ENCODE data around the gene CNTNAP2. TPM values are rescaled to one million over a fixed set of nuclear protein-coding genes. Genes with fewer than 3 reads are reported as not detected.

The CNTNAP2 gene
- total and polyA plus RNA-seq, 4 experiments from 2014 or later = 0.19 to 0.50 (median 0.20) TPM; not detected in 1

GRCh38 chr7:147053746-147054145 lies 937.1 kb downstream of the CNTNAP2 start:
- H3K4me3 ChIP-seq (ENCODE audit: low read length in 2 of 2) = no peak overlapping the region
- no peaks in the 10 kb centered on the region for H3K4me1 ChIP-seq (ENCODE audit: insufficient read depth, low read length)
- DNase-seq = no peak
- ChIA-PET CTCF (ENCODE audit: partially characterized antibody) (interaction anchor here (0.7 kb wide), 1 partner anchor 18 kb away, joined by 3 read pairs; no protein-coding TSS in a partner anchor), POLR2A (ENCODE audit: partially characterized antibody) (no interaction called here)
- Mint-ChIP-seq H3K9me3 (peaks cover 0 to 10% (median 2%) of the 10 kb centered on the region in 8 donors), H3K27me3 (no peaks in the 10 kb centered on the region), H3K4me1 (no peaks in the 10 kb centered on the region), H3K36me3 (no peaks in the 10 kb centered on the region), H3K27ac (no peak overlapping the region), H3K4me3 (no peak overlapping the region)
- H3K27ac ChIP-seq (ENCODE audit: low read depth, low read length) = no peak overlapping the region
- intact Hi-C loops (cut with micrococcal nuclease) = no loop called here
- no peaks in the 10 kb centered on the region for H3K9me3 ChIP-seq (ENCODE audit: control insufficient read depth in 1 of 2, low read length in 2 of 2)
- no peaks in the 10 kb centered on the region for H3K36me3 ChIP-seq (ENCODE audit: insufficient read depth, low read length)
- H3K27me3 ChIP-seq (ENCODE audit: insufficient read depth, low read length) = no peaks in the 10 kb centered on the region

DNA sequence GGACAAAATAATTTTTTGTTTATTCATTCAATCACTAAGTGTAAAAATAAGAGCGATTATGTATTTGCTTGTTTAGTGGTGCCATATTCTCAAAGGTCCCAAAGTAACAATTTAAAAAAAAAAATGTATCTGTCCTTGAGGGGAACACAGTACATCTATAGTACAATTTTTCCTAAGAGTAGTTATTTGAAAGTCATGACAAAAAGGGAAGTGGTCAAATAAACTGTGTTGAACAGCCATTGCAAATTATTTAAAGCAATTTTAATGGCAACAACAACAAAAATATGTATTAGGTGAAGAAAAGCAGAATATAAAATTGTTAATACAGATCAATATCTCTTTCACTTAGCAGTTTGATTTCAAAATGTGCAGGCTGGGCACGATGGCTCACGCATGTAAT lies 943.5 kb downstream of the CNTNAP2 start:
- Mint-ChIP-seq H3K36me3 (no peaks in the 10 kb centered on the region), H3K27ac (no peak overlapping the region), H3K9me3 (peaks cover 0 to 9% (median 3%) of the 10 kb centered on the region in 8 donors), H3K4me3 (no peak overlapping the region), H3K27me3 (no peaks in the 10 kb centered on the region), H3K4me1 (no peaks in the 10 kb centered on the region)
- Histone ChIP-seq H3K4me1 (ENCODE audit: insufficient read depth, low read length) (no peaks in the 10 kb centered on the region), H3K27ac (ENCODE audit: low read depth, low read length) (no peak overlapping the region), H3K4me3 (ENCODE audit: low read length in 2 of 2) (no peak overlapping the region), H3K36me3 (ENCODE audit: insufficient read depth, low read length) (no peaks in the 10 kb centered on the region), H3K9me3 (ENCODE audit: control insufficient read depth in 1 of 2, low read length in 2 of 2) (no peaks in the 10 kb centered on the region), H3K27me3 (ENCODE audit: insufficient read depth, low read length) (no peaks in the 10 kb centered on the region)
- DNase-seq = no peak
- intact Hi-C loops (cut with micrococcal nuclease) = no loop called here
- ChIA-PET POLR2A (ENCODE audit: partially characterized antibody) (no interaction called here), CTCF (ENCODE audit: partially characterized antibody) (no interaction called here)

DNA sequence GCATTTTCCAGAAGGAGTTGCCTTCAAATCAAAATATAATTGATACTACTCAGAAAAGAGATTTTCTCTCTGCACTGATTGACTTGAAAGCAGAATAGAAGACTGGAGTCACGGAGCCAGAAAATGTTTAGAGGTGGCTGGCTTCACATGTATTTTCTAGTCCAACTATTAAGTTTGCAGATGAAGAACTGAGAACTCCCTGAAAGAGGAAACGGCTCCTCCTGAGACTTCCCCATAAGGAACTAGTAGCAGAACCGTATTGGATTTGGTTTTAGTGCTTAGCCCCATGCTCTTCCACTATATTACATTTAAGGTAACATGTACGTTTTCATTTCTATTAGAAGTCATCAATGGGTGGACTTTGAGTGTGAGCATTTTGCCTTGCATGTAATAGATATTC lies 946.3 kb downstream of the CNTNAP2 start:
- POLR2A ChIA-PET (ENCODE audit: partially characterized antibody) = no interaction called here
- H3K27me3 ChIP-seq (ENCODE audit: insufficient read depth, low read length) = no peaks in the 10 kb centered on the region
- H3K4me1 ChIP-seq (ENCODE audit: insufficient read depth, low read length) = no peaks in the 10 kb centered on the region
- DNase-seq = no peak
- no peaks in the 10 kb centered on the region for H3K9me3 ChIP-seq (ENCODE audit: control insufficient read depth in 1 of 2, low read length in 2 of 2)
- H3K4me1 Mint-ChIP-seq = no peaks in the 10 kb centered on the region
- H3K4me3 ChIP-seq (ENCODE audit: low read length in 2 of 2) = no peak overlapping the region
- no peaks in the 10 kb centered on the region for H3K36me3 Mint-ChIP-seq
- no peaks in the 10 kb centered on the region for H3K36me3 ChIP-seq (ENCODE audit: insufficient read depth, low read length)
- H3K27me3 Mint-ChIP-seq = no peaks in the 10 kb centered on the region
- H3K9me3 Mint-ChIP-seq = peaks cover 0 to 7% (median 3%) of the 10 kb centered on the region in 8 donors
- no peak overlapping the region for H3K27ac ChIP-seq (ENCODE audit: low read depth, low read length)
- CTCF ChIA-PET (ENCODE audit: partially characterized antibody) = no interaction called here
- intact Hi-C loops (cut with micrococcal nuclease) = no loop called here
- H3K4me3 Mint-ChIP-seq = no peak overlapping the region
- no peak overlapping the region for H3K27ac Mint-ChIP-seq

DNA sequence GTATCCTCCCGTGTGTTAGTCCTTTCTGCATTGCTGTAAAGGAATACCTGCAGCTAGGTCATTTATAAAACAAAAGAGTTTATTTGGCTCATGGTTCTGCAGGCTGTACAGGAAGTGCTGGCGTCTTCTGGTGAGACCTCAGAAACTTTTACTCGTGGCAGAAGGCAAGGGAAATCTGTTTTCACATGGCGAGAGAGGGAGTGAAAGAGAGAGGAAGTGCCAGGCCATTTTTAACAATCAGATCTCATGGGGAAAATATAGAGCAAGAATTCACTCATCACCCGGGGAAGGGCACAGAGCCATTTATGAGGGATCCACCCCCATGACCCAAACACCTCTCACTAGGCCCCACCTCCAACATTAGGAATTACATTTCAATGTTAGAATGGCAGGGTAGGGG lies 952.2 kb downstream of the CNTNAP2 start:
- H3K9me3 ChIP-seq (ENCODE audit: control insufficient read depth in 1 of 2, low read length in 2 of 2) = no peaks in the 10 kb centered on the region
- H3K36me3 ChIP-seq (ENCODE audit: insufficient read depth, low read length) = no peaks in the 10 kb centered on the region
- H3K4me1 ChIP-seq (ENCODE audit: insufficient read depth, low read length) = no peaks in the 10 kb centered on the region
- POLR2A ChIA-PET (ENCODE audit: partially characterized antibody) = no interaction called here
- H3K4me3 ChIP-seq (ENCODE audit: low read length in 2 of 2) = no peak overlapping the region
- no peak overlapping the region for H3K27ac ChIP-seq (ENCODE audit: low read depth, low read length)
- Mint-ChIP-seq H3K9me3 (peaks cover 0 to 22% (median 8%) of the 10 kb centered on the region in 8 donors), H3K27me3 (no peaks in the 10 kb centered on the region), H3K4me1 (no peaks in the 10 kb centered on the region), H3K27ac (no peak overlapping the region), H3K4me3 (no peak overlapping the region), H3K36me3 (no peaks in the 10 kb centered on the region)
- H3K27me3 ChIP-seq (ENCODE audit: insufficient read depth, low read length) = no peaks in the 10 kb centered on the region
- CTCF ChIA-PET (ENCODE audit: partially characterized antibody) = no interaction called here
- no peak for DNase-seq
- intact Hi-C loops (cut with micrococcal nuclease) = no loop called here

- no peak for DNase-seq
- H3K36me3 ChIP-seq (ENCODE audit: insufficient read depth, low read length) = no peaks in the 10 kb centered on the region
- no peak overlapping the region for H3K27ac Mint-ChIP-seq
- no peak overlapping the region for H3K4me3 ChIP-seq (ENCODE audit: low read length in 2 of 2)
- no peaks in the 10 kb centered on the region for H3K36me3 Mint-ChIP-seq
- no peaks in the 10 kb centered on the region for H3K4me1 Mint-ChIP-seq
- H3K4me1 ChIP-seq (ENCODE audit: insufficient read depth, low read length) = no peaks in the 10 kb centered on the region
- no peak overlapping the region for H3K27ac ChIP-seq (ENCODE audit: low read depth, low read length)
- ChIA-PET CTCF (ENCODE audit: partially characterized antibody) (no interaction called here), POLR2A (ENCODE audit: partially characterized antibody) (no interaction called here)
- no peaks in the 10 kb centered on the region for H3K9me3 ChIP-seq (ENCODE audit: control insufficient read depth in 1 of 2, low read length in 2 of 2)
- no peaks in the 10 kb centered on the region for H3K27me3 ChIP-seq (ENCODE audit: insufficient read depth, low read length)
- H3K9me3 Mint-ChIP-seq = peaks cover 0 to 22% (median 8%) of the 10 kb centered on the region in 8 donors
- intact Hi-C loops (cut with micrococcal nuclease) = no loop called here
- H3K4me3 Mint-ChIP-seq = no peak overlapping the region
- no peaks in the 10 kb centered on the region for H3K27me3 Mint-ChIP-seq
Measured at GRCh38 chr7:147069771-147070170, 953.2 kb downstream of the CNTNAP2 start.

GRCh38 chr7:147070886-147071285 lies 954.3 kb downstream of the CNTNAP2 start:
- Mint-ChIP-seq H3K27ac (no peak overlapping the region), H3K27me3 (no peaks in the 10 kb centered on the region), H3K4me1 (no peaks in the 10 kb centered on the region), H3K4me3 (no peak overlapping the region), H3K36me3 (no peaks in the 10 kb centered on the region), H3K9me3 (peaks cover 0 to 22% (median 8%) of the 10 kb centered on the region in 8 donors)
- Histone ChIP-seq H3K27ac (ENCODE audit: low read depth, low read length) (no peak overlapping the region), H3K4me1 (ENCODE audit: insufficient read depth, low read length) (no peaks in the 10 kb centered on the region), H3K9me3 (ENCODE audit: control insufficient read depth in 1 of 2, low read length in 2 of 2) (no peaks in the 10 kb centered on the region), H3K4me3 (ENCODE audit: low read length in 2 of 2) (no peak overlapping the region), H3K36me3 (ENCODE audit: insufficient read depth, low read length) (no peaks in the 10 kb centered on the region), H3K27me3 (ENCODE audit: insufficient read depth, low read length) (no peaks in the 10 kb centered on the region)
- DNase-seq = no peak
- intact Hi-C loops (cut with micrococcal nuclease) = no loop called here
- CTCF ChIA-PET (ENCODE audit: partially characterized antibody) = no interaction called here
- POLR2A ChIA-PET (ENCODE audit: partially characterized antibody) = no interaction called here

GRCh38 chr7:147071536-147071935 lies 954.9 kb downstream of the CNTNAP2 start:
- Histone ChIP-seq H3K4me1 (ENCODE audit: insufficient read depth, low read length) (no peaks in the 10 kb centered on the region), H3K9me3 (ENCODE audit: control insufficient read depth in 1 of 2, low read length in 2 of 2) (no peaks in the 10 kb centered on the region), H3K27ac (ENCODE audit: low read depth, low read length) (no peak overlapping the region), H3K27me3 (ENCODE audit: insufficient read depth, low read length) (no peaks in the 10 kb centered on the region), H3K4me3 (ENCODE audit: low read length in 2 of 2) (no peak overlapping the region), H3K36me3 (ENCODE audit: insufficient read depth, low read length) (no peaks in the 10 kb centered on the region)
- no peak overlapping the region for H3K27ac Mint-ChIP-seq
- peaks cover 0 to 24% (median 8%) of the 10 kb centered on the region in 8 donors for H3K9me3 Mint-ChIP-seq
- H3K4me3 Mint-ChIP-seq = no peak overlapping the region
- ChIA-PET POLR2A (ENCODE audit: partially characterized antibody) (no interaction called here), CTCF (ENCODE audit: partially characterized antibody) (no interaction called here)
- DNase-seq = no peak
- no peaks in the 10 kb centered on the region for H3K36me3 Mint-ChIP-seq
- no peaks in the 10 kb centered on the region for H3K27me3 Mint-ChIP-seq
- no peaks in the 10 kb centered on the region for H3K4me1 Mint-ChIP-seq
- intact Hi-C loops (cut with micrococcal nuclease) = no loop called here

DNA sequence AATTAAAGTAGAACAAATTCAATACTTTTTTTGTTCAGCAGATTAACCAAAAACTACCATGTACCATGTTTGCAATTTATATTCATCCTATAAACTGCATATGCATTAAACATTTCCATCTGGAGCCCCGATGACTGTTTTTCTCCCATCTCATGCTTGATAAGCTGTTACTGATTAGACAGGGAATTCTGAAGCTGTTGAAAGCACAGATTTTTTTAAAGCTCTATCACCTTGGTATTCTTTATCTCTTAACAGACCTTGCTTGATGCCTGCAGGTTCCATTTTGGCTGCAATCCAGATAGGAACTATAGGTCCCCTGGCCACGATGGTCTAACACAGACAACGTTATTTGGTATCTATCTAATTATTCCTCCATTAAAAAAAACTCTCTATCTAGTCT lies 961.7 kb downstream of the CNTNAP2 start:
- intact Hi-C loops (cut with micrococcal nuclease) = no loop called here

More for the DNA sequence above, 961.7 kb downstream of the CNTNAP2 start:
- H3K27ac ChIP-seq (ENCODE audit: low read depth, low read length) = no peak overlapping the region
- no peaks in the 10 kb centered on the region for H3K36me3 Mint-ChIP-seq
- no peaks in the 10 kb centered on the region for H3K9me3 ChIP-seq (ENCODE audit: control insufficient read depth in 1 of 2, low read length in 2 of 2)
- H3K27me3 ChIP-seq (ENCODE audit: insufficient read depth, low read length) = no peaks in the 10 kb centered on the region
- no peak overlapping the region for H3K4me3 ChIP-seq (ENCODE audit: low read length in 2 of 2)
- H3K9me3 Mint-ChIP-seq = peaks cover 0 to 8% (median 2%) of the 10 kb centered on the region in 8 donors
- ChIA-PET POLR2A (ENCODE audit: partially characterized antibody) (no interaction called here), CTCF (ENCODE audit: partially characterized antibody) (no interaction called here)
- no peaks in the 10 kb centered on the region for H3K4me1 ChIP-seq (ENCODE audit: insufficient read depth, low read length)
- H3K36me3 ChIP-seq (ENCODE audit: insufficient read depth, low read length) = no peaks in the 10 kb centered on the region
- no peak overlapping the region for H3K4me3 Mint-ChIP-seq
- DNase-seq = no peak
- H3K27ac Mint-ChIP-seq = no peak overlapping the region
- no peaks in the 10 kb centered on the region for H3K4me1 Mint-ChIP-seq
- H3K27me3 Mint-ChIP-seq = no peaks in the 10 kb centered on the region
